Measurements from ENCODE around the gene NT5DC2.
A peak's percentile ranks its signal among the peaks of the same experiment; 100 is the strongest.
"Not testable (repeated sequence)": the region's sequence is repeated elsewhere in the genome, so short reads cannot be mapped to it uniquely, and the experiment has no call there.

The NT5DC2 gene

DNA sequence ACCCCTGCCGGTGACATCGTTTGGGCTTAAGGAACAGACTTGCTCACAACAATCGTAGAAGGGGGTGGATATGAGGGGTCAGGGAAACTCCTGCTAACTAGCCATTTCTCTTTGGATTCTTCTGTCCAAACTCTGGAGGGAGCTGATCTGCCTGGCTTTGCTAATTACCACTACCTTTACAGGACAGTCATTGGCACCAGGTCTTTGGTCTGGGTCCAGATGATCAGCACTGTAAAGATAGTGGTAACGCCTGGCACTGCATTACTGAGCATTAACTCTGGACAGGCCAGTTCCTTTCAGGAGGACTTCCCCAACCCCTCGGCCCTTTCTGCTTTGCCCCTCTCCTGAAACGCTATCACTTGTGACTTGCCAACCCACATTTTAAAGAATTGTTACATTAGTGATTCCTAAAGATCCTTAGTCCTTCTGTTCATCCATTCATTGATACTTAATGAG lies 3.5 kb upstream of the NT5DC2 start:
- DNase-seq (ENCODE audit: low read depth) = no peak

DNA sequence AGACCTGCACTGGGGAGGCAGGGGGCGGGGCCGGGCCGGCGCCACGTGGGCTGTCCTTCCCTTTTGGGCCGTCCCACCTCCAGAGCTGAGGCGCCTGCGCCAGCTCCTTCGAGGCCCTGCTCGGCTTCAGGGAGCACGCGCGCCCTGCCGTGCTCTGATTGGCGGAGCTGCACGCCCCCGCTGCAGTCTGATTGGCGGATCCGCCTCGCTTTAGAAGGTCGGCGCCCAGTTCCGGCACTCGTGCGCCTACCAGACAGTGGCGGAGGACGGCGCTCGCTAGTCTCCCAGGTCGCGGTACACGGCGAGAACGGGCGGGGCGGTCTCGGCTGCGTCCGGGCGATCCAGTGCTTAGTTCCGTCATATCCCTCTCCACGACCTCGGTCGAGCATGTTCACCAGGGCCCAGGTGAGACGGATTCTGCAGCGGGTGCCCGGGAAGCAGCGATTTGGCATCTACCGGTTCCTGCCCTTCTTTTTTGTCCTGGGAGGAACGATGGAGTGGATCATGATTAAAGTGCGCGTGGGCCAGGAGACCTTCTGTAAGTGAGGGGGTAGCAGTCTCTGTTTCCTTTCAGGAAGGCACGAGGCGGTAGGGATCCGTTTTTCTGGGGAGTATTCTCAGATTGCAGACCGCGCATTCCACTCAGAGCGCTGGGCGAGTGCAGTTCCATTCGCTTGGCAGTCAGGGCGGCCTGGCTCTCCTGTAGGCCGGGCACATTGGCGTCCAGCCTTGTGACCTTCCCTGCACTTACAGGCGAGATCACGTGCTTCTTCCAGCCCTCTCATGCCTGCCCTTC lies 2.9 kb upstream of the NT5DC2 start, which contains the start of gene UQCC5:
Gene UQCC5 (plus strand): TSS at position 237 of the 796 bp plus-strand sequence. CDS start 151 bp downstream, at position 388.
- DNase-seq (ENCODE audit: low read depth) = peak; percentile 99

DNA sequence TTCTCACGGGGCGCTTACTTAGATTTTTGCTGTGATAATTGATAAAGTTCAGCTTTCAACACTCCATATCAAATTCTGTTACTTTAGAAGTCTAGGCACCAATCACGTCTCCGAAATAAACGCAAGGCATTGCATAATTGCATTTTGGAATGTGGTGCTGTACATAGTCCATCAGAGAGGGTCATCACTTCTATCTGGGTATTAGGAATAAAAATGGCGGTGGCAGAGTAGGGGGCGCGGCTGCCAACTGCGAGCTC lies 2.4 kb upstream of the NT5DC2 start:
- DNase-seq (ENCODE audit: low read depth) = no peak

DNA sequence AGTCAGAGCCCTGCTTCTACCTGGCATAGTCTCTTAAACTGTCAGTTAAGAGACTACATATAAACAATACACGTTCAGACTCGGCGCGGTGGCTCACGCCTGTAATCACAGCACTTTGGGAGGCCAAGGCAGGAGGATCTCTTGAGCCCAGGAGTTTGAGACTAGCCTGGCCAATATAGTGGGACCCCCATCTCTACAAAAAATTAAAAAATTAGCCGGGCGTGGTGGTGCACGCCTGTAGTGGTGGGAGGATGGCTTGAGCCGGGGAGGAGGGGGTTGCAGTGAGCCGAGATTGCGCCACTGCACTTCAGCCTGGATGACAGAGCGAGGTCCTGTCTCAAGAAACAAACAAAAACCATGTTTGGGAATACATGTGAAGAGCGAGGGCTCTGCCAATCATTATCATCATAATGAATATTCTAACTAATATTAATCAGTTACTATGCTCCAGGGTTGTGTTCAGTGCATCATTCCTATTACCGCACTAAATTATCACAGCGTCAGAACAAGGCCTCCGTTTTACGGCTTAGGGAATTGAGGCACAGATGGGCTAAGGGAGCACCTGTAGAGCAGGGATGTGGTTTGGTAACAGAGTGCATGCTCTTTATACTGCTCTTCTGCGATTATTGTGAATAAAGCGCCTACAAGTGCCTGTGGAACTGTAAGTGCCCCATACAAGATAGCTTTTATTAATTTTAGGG lies 1.9 kb upstream of the NT5DC2 start:
- DNase-seq (ENCODE audit: low read depth) = no peak

DNA sequence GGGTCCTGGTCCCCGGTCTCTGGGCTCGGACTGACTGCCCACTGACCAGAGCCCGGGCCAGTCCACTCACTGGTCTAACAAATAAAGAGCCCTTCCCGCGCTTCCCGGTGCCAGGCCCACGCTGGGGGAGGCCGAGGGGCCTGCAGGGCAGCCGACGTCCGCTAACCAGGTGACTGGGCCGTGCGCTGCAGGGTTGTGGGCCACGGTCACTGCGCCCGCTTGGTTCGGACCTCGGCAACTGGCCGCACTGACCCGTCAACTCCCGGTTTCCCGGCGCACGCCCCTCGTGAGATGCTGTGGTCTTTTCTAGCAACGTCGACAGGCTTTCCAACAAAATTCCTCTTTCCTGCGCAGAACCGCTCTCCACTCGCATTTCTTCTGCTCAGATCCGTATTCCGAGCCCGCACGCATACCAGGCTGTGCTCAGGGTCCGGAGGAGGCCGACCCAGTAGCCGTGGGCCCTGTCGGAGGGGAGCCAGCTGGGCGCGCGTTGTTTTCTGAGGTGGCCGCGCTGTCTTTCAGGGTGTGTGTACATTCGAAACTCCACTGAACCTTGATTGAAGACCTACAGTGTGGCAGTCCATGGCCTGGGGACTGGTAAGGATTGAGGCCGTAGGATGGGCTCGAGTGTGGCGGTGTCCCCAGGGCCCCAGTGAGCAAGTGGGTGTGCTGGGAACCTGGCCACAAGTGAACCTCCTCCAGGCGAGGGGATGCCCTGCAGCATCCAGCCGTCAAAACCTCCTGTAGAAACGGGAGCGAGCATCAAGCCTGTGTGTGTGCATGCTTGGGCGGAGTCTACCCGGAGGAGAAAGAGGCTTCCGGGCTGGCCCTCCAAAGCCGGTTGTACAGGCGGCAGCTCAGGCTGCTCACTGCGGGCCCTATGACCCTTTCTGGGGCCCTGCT lies 875 bp upstream of the NT5DC2 start:
- no peak for DNase-seq (ENCODE audit: low read depth)

DNA sequence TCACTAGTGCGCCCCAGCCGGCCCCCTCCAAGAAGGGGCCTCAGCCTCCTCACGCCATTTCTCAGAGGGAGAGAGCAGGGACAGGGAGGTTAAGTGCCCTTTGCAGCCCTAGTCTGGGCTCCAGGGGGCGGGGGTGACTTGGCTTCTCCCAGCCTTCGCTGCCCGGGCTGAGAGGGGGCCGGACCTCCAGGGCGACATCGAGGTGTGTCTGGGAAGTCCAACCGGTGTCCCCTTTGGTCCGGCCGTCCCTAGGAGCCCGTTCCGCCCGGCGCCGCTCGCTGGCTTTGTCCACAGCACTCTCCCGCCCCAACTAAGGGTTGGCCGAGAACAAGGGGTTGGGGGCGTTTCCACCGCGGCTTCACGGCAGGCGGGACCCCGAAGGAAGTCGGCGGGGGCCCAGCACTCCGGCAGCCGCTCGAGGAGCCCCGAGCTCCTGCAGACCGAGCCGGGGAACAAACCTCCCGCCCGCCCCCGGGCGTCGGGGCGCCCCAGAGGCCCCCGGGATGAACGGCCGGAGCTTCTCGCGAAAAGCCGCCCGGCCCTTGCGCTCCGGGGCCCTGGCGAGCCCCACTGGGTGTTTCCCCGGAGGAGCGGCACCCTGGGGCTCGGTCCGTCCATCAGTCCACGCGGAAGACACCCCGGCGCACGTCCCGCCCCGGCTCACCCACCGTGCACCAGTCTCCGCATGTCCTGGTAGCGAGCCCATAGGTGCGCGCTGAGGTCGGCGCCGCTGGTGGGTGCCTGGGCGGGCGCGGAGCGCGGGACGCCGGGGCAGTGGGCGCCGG lies 627 bp downstream of the NT5DC2 start:
- DNase-seq (ENCODE audit: low read depth) = peak; percentile 19

DNA sequence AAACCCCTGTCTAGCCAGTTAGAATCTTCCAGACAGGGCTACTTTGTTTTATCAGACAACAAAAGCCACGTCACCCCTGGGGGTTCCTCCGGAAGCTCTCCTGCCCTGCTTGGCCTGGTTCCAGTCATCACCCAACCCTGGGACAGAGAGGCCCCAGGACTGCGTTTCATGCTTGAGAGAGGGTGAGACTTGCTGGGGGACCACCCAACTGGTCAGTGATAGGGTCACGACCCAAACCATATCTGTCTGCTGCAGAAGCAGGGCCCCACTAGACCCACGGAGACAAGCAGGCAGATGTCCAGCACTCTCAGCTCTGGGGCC lies 1.2 kb downstream of the NT5DC2 start:
- DNase-seq (ENCODE audit: low read depth) = no peak

DNA sequence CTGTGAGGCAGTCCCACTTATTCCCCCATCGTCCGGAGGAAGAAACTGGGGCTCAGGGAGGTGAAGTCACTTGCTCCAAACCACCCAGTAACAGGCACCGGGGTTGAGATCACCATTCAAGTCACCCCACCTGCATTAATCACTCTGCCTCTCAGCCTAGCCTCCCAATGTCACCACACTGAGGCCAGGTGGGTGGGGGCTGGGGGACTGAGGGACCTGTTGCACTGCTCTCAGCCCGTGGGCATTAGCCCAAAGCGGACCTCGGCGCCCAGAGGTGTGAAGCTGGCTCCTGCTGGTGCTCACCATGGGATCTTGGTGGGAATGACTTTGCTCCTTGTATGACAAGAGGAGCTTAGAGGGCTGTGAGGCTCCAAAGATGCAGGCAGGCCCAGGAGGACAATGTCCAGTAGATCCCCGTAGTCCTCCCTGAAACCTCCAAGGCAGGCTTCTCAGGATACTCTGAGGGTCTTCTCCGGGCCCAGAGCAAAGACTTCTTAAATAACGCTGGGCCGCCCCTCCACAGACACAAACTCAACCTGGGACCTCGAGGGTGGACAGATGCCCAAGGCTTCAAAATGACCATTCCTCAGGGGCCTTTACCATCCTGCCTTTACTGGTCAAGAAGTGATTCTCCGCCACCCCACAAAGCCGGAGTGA lies 1.7 kb downstream of the NT5DC2 start:
- no peak for DNase-seq (ENCODE audit: low read depth)

DNA sequence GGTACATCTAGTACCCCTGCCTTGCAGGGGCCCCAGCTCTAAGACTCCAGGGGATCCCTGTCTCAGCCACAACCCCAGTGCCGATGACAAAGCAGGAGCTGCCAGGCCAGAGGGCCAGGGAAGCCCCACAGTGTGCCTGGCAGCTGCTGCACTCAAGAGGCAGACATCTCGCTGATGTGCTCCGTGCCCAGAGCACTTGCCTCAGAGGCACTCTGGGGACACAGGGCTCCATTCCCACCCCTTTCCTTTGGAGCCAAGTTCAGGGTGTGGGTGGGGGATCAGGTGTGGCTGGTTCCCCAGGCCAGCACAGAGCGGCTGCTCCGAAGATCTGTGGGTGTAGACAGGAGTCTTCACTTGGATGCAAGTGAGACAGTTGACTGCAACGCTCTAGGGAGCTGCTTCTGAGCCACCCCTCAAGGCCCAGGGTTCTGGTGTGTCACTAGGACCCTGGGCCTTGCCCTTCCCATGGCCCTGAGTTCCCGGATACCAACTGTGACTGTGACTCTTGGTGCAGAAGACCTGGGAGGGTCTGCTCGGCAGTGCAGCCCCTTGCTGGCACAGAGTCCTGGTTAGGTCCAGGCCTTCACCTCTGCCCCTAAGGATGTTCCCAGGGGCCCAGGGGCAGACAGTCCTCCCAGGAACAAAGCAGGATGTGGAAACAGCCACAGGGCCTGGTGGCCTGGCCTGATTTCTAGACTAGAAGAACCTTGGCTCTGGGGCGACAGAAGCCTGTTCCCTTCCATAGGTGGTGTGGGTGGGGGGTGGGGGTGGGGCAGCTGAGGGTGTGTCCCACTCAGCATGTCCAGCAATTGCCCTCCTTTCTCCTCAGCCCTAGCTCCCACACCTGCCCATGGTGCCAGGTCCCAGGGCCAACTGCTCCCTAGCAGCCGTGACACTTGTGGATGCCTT lies 2.5 kb downstream of the NT5DC2 start:
- no peak for DNase-seq (ENCODE audit: low read depth)

DNA sequence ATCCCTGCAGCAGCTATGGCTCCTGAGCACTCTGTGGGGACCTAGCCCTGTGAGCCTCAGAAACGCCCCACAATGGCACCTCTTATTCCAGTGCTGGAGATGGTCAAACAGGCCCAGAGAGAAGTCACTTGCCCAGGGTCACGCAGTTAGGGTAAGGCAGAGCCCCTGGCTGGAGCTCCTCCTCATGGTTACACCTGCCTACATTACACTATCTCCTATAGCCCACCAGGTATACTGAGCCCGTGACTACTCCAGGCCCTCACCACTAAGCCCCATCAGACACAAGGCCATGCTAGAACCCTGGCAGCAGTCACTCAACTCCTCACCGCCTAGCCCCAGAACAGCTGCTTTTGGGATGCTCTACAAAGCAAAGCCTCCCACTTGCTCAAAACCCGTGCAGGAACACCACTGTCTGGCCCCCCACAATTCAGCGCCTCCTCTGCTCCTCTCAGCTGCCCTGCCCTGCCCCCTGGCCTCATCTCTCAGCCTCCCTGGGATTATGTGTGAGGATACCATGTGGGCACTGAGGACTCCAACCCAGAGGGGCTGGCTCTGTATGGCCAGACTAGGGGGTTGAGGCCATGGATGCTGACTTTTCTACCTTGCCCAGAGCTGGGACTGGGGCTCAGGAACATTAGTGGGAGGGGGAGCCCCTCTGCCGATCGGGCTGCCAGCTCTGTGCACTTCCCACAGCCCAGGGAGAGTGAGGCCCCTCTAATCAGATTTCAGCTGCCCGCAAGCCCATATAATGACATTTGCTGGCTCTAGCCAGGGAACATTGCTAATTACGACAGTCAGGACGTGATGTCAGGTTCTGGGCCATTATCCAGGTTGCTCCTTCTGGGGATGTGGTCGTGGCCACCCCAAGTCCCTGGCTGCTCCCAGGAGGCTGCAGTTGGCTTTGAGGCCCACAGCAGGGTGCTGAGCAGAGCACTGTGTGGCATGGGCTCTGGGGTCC lies 4.0 kb downstream of the NT5DC2 start:
- DNase-seq (ENCODE audit: low read depth) = no peak

DNA sequence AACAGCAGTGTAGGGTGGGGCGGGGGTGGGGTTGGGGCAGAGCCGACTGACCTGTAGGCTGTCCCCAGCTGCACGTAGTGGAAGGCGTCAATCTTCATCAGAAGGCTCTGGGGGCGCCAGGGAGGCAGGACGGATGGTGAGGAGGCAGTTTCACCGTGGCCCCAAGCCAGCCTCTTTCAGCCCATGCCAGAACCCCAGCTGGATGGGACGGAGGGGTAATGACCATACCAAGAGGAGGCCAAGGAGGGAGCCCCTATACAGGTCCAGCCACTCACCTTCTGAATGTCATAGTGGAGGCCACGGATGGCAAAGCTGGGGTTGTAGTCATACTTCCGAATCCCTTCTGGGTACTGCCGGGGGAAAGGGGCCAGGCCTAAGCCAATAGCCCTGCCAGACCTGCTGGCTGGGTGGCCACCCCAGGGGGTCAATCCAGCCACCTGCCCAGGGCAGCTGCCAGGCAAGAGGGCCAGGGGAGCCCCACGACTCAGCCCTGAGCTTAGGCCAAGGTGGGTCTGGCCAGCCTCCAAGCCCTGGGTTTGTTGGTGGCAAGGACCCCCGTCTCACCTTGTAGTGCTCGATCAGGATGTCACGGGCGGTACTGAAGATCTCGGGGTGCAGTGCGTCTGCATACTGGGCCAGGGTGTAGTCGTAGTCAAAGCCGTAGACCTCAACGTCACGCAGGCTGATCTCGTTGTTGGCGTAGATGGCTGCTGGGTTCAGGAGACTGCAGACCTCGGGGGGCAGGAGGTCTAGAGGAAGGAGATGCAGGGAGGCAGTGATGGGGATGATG lies 4.9 kb downstream of the NT5DC2 start:
- no peak for DNase-seq (ENCODE audit: low read depth)

DNA sequence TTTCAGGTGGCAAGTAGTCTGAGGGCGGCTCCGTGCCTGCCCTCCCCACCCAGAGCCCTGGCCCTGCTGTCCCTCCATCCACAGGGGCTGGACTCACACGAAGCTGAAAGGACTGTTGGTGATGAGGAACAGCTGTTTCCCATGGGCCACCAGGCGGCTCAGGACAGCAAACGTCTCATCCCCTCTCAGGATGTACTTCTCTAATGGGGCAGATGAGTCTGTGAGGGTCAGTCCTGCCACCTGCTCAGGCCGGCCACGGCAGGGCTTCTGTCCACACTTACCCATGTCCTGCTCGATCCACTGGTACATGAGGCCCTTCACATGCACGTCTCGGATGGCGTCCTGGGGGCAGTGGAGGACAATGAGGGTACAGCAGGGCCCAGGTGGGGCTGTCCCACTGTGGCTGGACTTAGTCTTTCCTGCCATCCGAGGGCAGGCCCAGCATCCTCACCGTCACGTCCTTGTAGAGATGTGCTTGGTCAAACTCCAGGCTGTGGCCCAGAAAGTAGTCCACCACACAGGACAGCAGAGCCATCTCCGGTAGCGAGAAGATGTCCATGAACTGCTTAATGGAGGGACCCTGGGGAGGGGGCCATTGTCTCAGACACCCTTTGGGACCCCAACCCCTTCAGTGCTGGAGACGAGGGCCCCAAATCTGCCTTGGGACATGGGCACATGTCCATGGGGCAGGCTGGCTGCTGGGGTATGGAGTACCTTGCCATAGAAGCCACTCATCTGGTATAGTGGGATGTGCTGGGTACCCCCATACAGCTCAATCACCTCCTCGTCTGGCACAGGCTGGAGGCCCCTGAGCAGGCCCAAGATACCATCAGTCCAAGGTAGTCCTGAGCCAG lies 5.7 kb downstream of the NT5DC2 start:
- no peak for DNase-seq (ENCODE audit: low read depth)

DNA sequence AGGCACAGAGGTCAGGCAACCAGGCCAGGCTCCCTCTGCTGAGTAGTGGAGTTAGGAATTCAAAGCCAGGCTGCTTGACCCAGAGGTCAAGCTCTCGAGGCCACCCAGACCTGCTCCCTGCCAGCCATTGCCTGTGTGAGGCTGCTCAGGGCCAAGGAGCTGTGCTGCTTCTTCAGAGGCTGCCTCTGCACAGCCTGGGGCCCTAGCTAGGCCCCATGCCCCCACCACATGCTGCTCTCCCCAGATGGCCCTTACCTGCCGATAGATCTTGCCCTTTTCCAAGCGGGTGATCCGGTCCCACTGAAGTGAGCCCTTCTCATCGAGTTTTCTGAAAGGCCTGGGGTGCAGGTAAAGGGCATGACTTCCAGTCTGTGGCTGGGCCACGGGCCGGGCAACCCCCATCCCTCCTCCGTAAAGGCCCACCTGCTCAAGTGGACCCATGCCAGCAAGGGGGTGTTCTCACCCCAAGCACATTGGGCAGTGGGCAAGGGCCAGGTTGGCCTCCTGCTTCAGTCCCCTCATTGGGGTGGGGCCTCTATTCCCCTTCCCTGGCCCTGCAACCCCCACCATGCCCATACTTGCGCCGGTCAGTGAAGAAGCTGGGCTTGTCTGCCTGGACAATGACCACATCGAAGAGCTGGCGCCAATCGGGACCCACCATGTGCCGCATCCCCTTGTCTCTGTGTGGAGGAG lies 6.5 kb downstream of the NT5DC2 start:
- no peak for DNase-seq (ENCODE audit: low read depth)

DNA sequence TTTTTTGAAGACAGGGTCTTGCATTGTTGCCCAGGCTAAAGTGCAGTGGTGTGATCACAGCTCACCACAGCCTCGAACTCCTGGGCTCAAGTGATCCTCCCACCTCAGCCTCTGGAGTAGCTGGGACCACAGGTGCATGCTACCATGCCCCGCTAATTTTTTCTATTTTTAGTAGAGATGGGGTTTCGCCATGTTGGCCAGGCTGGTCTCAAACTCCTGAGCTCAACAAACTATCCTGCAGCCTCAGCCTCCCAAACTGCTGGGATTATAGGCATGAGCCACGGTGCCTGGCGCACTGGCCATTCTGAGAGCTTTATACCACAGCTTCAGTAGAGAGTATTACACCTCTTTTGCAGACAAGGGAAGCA lies 7.0 kb downstream of the NT5DC2 start:
- DNase-seq (ENCODE audit: low read depth) = not testable (repeated sequence)

DNA sequence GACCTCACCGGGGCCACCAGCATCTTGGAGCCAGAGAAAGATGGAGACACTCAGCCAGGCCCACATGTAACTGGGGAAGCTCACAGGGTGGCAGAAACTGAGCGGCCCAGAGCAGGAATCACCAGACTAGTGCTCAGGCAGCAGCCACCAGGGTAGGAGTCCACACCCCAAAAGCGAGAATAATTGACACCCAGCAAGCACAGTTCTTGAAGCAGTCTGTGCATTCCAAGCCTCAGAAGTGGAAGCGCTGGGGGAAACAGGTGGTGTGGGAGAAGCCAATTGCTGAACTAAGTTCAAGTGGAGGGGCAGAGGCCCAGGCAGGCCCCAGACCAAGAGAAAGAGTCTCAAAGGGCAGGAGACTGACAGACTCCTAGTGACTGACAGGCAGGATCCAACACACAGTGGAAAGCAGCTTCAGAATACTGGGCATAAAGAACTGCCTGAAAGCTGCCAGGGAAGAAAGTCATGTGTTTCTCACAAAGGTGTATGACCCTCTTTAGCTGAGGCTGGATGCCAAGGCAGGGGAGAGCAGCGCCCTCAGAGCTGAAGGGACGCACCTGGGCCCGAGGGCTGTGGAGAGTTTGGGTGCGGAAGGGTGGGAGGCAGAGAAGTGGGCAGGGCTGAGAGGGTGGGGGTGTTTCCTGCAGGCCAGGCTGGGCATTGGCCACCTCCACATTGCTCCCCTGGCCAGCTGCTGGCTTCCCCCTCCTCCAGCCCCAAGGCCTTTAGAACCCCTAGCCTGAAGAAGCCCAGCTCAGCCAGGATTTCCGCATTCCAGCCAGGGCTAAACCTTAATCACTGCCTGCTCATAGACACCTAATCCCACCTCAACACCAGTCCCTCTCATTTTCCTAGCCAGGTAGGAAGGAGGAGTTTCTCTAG lies 7.7 kb downstream of the NT5DC2 start:
- no peak for DNase-seq (ENCODE audit: low read depth)
